GM19025 (cell line): ENCODE results near the gene ROBO1.

Experiments used
- ATAC-seq: cut with Tn5 transposase; IDR thresholded peaks from one replicate; pipeline ENCODE4 v1.9.1; 2021; ENCODE audit warnings: mild to moderate bottlenecking, low read depth, moderate library complexity; ENCODE audit not compliant: unreplicated experiment

Gene ROBO1

GRCh38 chr3:79001255-79001654 lies 766.5 kb downstream of the ROBO1 start:
- no peak for ATAC-seq

GRCh38 chr3:78999139-78999538 lies 768.7 kb downstream of the ROBO1 start:
- no peak for ATAC-seq

- no peak for ATAC-seq
Measured at GRCh38 chr3:78995087-78995486, 772.7 kb downstream of the ROBO1 start.

- no peak for ATAC-seq
Measured at GRCh38 chr3:78994174-78995027, 773.4 kb downstream of the ROBO1 start.

- no peak for ATAC-seq
Measured at GRCh38 chr3:78993375-78993774, 774.4 kb downstream of the ROBO1 start.

GRCh38 chr3:78992830-78993229 lies 775.0 kb downstream of the ROBO1 start:
- ATAC-seq, result no peak

- no peak for ATAC-seq
Measured at GRCh38 chr3:78992400-78992799, 775.4 kb downstream of the ROBO1 start.

GRCh38 chr3:78991656-78992055 lies 776.1 kb downstream of the ROBO1 start:
- no peak for ATAC-seq

GRCh38 chr3:78990156-78990555 lies 777.6 kb downstream of the ROBO1 start:
- no peak for ATAC-seq

GRCh38 chr3:78988324-78988723 lies 779.5 kb downstream of the ROBO1 start:
- no peak for ATAC-seq

GRCh38 chr3:78986416-78987101 lies 781.2 kb downstream of the ROBO1 start:
- ATAC-seq, result no peak

- ATAC-seq, result no peak
Measured at GRCh38 chr3:78985981-78986380, 781.8 kb downstream of the ROBO1 start.

GRCh38 chr3:78979028-78979427 lies 788.8 kb downstream of the ROBO1 start:
- no peak for ATAC-seq

GRCh38 chr3:78978037-78978436 lies 789.8 kb downstream of the ROBO1 start:
- ATAC-seq, result no peak

- ATAC-seq, result no peak
Measured at GRCh38 chr3:78977073-78977472, 790.7 kb downstream of the ROBO1 start.

GRCh38 chr3:78976200-78976599 lies 791.6 kb downstream of the ROBO1 start:
- ATAC-seq, result no peak

GRCh38 chr3:78974181-78974790 lies 793.5 kb downstream of the ROBO1 start:
- ATAC-seq, result no peak

- no peak for ATAC-seq
Measured at GRCh38 chr3:78972617-78973301, 795.0 kb downstream of the ROBO1 start.

GRCh38 chr3:78970656-78971055 lies 797.1 kb downstream of the ROBO1 start:
- no peak for ATAC-seq

- no peak for ATAC-seq
Measured at GRCh38 chr3:78969483-78969882, 798.3 kb downstream of the ROBO1 start.

- no peak for ATAC-seq
Measured at GRCh38 chr3:78967061-78967460, 800.7 kb downstream of the ROBO1 start.
